H1 (cell line): ENCODE measurements around the gene ATOH8. TPM values are rescaled to one million over a fixed set of nuclear protein-coding genes. Genes with fewer than 3 reads are reported as not detected.

Source experiments
- ASH2L ChIP-seq: fragments of 200-600, 300-600 bp; sonication (generic); IDR thresholded peaks from one replicate; pipeline ENCODE4 v1.7.1; 2017; ENCODE audit warnings: low read length
- CHD7 ChIP-seq: fragments of 300-600 bp; sonication (generic); IDR thresholded peaks from 2 replicates; pipeline ENCODE4 v1.7.1; 2012; ENCODE audit warnings: low read length, moderate library complexity, mild to moderate bottlenecking, inconsistent platforms; ENCODE audit not compliant: insufficient replicate concordance
- JUND ChIP-seq: IDR thresholded peaks from 2 replicates; pipeline ENCODE4 v1.6.1; 2011; ENCODE audit warnings: mild to moderate bottlenecking, improper control_type of control experiment, low read length
- PHF8 ChIP-seq: fragments of 200-600 bp; sonication (generic); conservative IDR thresholded peaks from 2 replicates; pipeline ENCODE4 v1.7.1; 2012; ENCODE audit warnings: low read depth, mild to moderate bottlenecking, inconsistent platforms, low read length, moderate library complexity
- SUZ12 ChIP-seq: fragments of 200-600 bp; sonication (generic); IDR thresholded peaks from 2 replicates; pipeline ENCODE4 v1.6.1; 2012; ENCODE audit warnings: mild to moderate bottlenecking, inconsistent platforms, low read length, moderate library complexity, mixed read lengths
- ZNF274 ChIP-seq: IDR thresholded peaks from 2 replicates; pipeline ENCODE4 v1.7.0; 2012; ENCODE audit warnings: low read length, borderline replicate concordance; ENCODE audit errors: extremely low read depth
- polyA plus RNA-seq, 7 experiments: library from polyadenylated mRNA; depleted of rRNA in 3 of 7; stranded (reverse) in 5 of 7; unstranded in 2 of 7; fragments of >200 nt in 5 of 7; fragments of 200-250 nt in 2 of 7; gene quantifications; 1 replicate in 5 of 7; 2 replicates in 1 of 7; 4 replicates in 1 of 7; pipeline versions ENCODE4 v1.2.1 to v1.2.3, GENCODE V29; 2011 to 2013; ENCODE audit warnings: missing spikeins in 2 of 7, mixed read lengths in 2 of 7
- total RNA-seq: library from RNA; stranded (reverse); fragmentation: NEBNext Ultra II Directional; extraction: Animal tissue kit (Norgen Biotek cat#: 25700); gene quantifications from 2 replicates; pipeline ENCODE4 v1.2.1, GENCODE V29; 2021

ATOH8 gene
- total and polyA plus RNA-seq, 2 of the 8 experiments (the other 6 are each of a cell fraction or from before 2014, with no cell fraction given): 0.50 to 0.53 TPM

- no peak for TF ChIP-seq PHF8
- TF ChIP-seq JUND: no peak
- TF ChIP-seq ASH2L: no peak
- TF ChIP-seq SUZ12: no peak
- TF ChIP-seq CHD7: no peak
- no peak for TF ChIP-seq ZNF274
These were observed 39.1 kb downstream of the ATOH8 start (continued) for GRCh38 chr2:85792783-85793441.
